Heart right ventricle (tissue), 16 donors: Measurements from ENCODE around the gene EDDM3A. TPM values are rescaled to one million over a fixed set of nuclear protein-coding genes. Genes with fewer than 3 reads are reported as not detected.

ENCODE experiments used
- ATAC-seq, 8 donors: fragments of 200-7000 bp; cut with Tn5 transposase; one replicate each; pipeline ENCODE4 v1.9.1; 2020; ENCODE audit warnings: mild to moderate bottlenecking in 8 of 8, moderate library complexity in 8 of 8, moderate number of reproducible peaks in 1 of 8
- DNase-seq, 2 donors: peaks; one replicate each; pipeline ENCODE4 v3.0.0-alpha.2; 2020
- H3K27ac ChIP-seq, 10 donors: fragments of 200-600 bp; sonication (generic) in 2 of 10; one replicate each; pipeline versions ENCODE4 v1.5.0 to v1.8.0; 2020 to 2022; ENCODE audit warnings: mild to moderate bottlenecking in 3 of 10
- H3K27me3 ChIP-seq, 7 donors: fragments of 200-600 bp; one replicate each; pipeline ENCODE4 v1.8.0; 2021 to 2022; ENCODE audit warnings: mild to moderate bottlenecking in 2 of 7
- H3K36me3 ChIP-seq, 9 donors: fragments of 200-600 bp; sonication (generic) in 1 of 9; one replicate each; pipeline versions ENCODE4 v1.5.0 to v1.8.0; 2020 to 2022; ENCODE audit warnings: mild to moderate bottlenecking in 2 of 9
- H3K4me1 ChIP-seq, 9 donors: fragments of 200-600 bp; sonication (generic) in 1 of 9; one replicate each; pipeline versions ENCODE4 v1.5.0 to v1.8.0; 2020 to 2022; ENCODE audit warnings: mild to moderate bottlenecking in 4 of 9
- H3K4me3 ChIP-seq, 10 donors: fragments of 200-600 bp; sonication (generic) in 2 of 10; one replicate each; pipeline versions ENCODE4 v1.5.0 to v1.8.0; 2020 to 2022; ENCODE audit warnings: mild to moderate bottlenecking in 7 of 10, moderate library complexity in 2 of 10
- H3K9me3 ChIP-seq, 11 donors: fragments of 200-600 bp in 10 of 11; sonication (generic) in 2 of 11; one replicate each; pipeline versions ENCODE4 v1.5.0 to v1.8.0; 2013 to 2022; ENCODE audit warnings: mild to moderate bottlenecking in 2 of 11, control low read depth in 1 of 11, moderate library complexity in 1 of 11
- WGBS, 2 donors: extraction: QIAGEN DNeasy Blood & Tissue Kit; methylation state at CpG; one replicate each; pipeline ENCODE4 v1.1.7; 2013; ENCODE audit warnings: inconsistent platforms in 1 of 2; 5-methylcytosine and 5-hydroxymethylcytosine counted together
- intact Hi-C, 10 donors: fragments of 100-400 bp; cut with DNase I; formaldehyde crosslinking; loops; one replicate each; pipeline versions ENCODE4 v1.11.1 to v1.14.2; 2022
- long read RNA-seq, 3 donors: library from polyadenylated mRNA; unstranded; transcript quantifications; one replicate each; pipeline ENCODE4 v2.0.0, GENCODE V29; 2020 to 2021
- polyA plus RNA-seq, 2 donors: library from polyadenylated mRNA; stranded (reverse); fragments of 200-250 nt; gene quantifications; one replicate each; pipeline ENCODE4 v1.2.3, GENCODE V29; 2013
- total RNA-seq, 10 donors: library from RNA; stranded (reverse); fragmentation: NEBNext Ultra II Directional in 3 of 10; extraction: Animal tissue kit (Norgen Biotek cat#: 25700) in 3 of 10; gene quantifications; one replicate each; pipeline versions ENCODE4 v1.2.1 to v1.2.4, GENCODE V29; 2021 to 2023
- TF ChIP-seq, protein P1 (sequence below), 9 donors: fragments of 200-600 bp; sonication (generic) in 2 of 9; IDR thresholded peaks; one replicate each; pipeline versions ENCODE4 v1.5.0 to v1.8.0; 2021 to 2022; ENCODE audit warnings: antibody characterized with exemption in 9 of 9, mild to moderate bottlenecking in 5 of 9, moderate library complexity in 1 of 9
- donor health status: Arrhythmogenic right ventricular cardiomyopathy.
- donor health status: ischemic (EF 13 %, LVEDD 7.1; RV severe dilation, severe dysfunction).
- donor health status: healthy with polysubstance abuse.
- donor health status: DM: no; HTN: yes; CAD: no.
- donor health status: DM: no; HTN: no; CAD: no.
- donor health status: ischemic (EF 25% LVEDD 6.9; RV normal size, moderate dysfunction).
- donor health status: ischemic (EF 25% LVEDD 5.7; RV mildly dilated, moderate dysfunction).
- donor health status: healthy.
- donor health status: DM: yes; HTN: yes; CAD: no.
- donor health status: Ischemic cardiomyopathy.
- donor health status: ischemic (EF 35%, LVEDD 5.7; RV mildly dilated, moderate dysfunction).
- donor health status: nonischemic (EF 11% LVEDD 7.7; RV severe dilation, severe dysfunction).
- donor health status: DM: yes; HTN: yes; CAD: no.
- donor health status: PGD.
- donor health status: ischemic (EF 29% LVEDD 5.4; RV normal size, mild dysfunction).
- donor health status: nonischemic (EF 23%, LVEDD 6.1; RV moderate dilation, normal function).

The EDDM3A gene, protein sequence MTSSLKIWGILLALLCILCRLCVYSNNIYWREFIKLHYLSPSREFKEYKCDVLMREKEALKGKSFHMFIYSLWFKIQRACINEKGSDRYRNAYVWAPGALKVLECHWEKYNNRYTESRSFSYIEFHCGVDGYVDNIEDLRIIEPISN
- not detected for total RNA-seq
- not detected for polyA plus RNA-seq
- long read RNA-seq, donor 1: 0 reads
- long read RNA-seq, donor 2: 0 reads
- long read RNA-seq, donor 3: 0 reads

DNA sequence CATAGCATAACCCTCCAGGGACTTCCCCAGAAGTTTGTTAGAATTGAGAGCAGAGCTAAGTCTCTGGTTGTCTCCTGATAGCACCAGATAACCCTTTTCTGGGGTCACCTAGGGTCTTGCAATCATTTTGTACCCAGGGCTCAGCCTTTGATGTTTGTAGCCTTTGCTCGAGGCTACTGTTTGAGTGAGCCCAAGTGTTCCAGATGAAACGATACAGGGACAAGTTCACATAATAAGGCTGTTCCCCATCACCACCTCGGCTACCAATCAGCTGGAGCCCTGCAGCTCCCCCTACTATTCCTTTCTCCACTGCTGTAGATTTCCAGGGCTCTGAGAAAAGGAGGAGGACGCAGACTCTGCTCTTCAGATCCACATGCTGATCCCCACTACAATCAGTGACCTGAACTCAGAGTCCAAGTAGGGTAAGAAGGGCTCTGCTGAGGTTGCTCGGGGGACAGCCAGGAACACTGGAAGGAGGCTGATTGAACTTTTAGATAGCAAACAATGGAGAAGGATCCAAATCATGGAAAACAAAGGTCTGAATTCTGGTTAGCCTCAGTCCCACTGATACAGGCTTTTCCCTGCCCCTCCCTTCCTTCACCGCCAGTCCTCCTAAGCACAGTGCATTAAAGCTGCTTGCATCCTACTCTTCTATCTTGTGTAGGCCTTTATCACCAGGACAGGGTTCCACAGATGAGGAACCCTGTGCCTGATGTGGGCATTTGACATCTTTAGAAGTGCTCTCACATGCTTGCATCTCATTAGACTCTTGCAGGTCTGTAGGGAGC lies at the start of gene EDDM3A:
TSS of gene EDDM3A (plus strand) at position 317 of the 788 bp plus-strand sequence. CDS start 1,694 bp downstream, outside the sequence.
- H3K36me3 ChIP-seq: no peaks in the 10 kb centered on the region
- intact Hi-C loops: no loop called here
- H3K4me3 ChIP-seq: no peak within 1 kb of the TSS
- DNase-seq: no peak
- no peaks in the 10 kb centered on the region for H3K9me3 ChIP-seq
- no peak for ATAC-seq
- 72 to 79% methylated on average over 6 of the region's 6 CpGs for WGBS, 2 donors
- H3K27me3 ChIP-seq: no peaks in the 10 kb centered on the region
- peaks cover 0 to 6% (median 0%) of the 10 kb centered on the region in 9 donors for H3K4me1 ChIP-seq
- no peak within 1 kb of the TSS for H3K27ac ChIP-seq
- TF ChIP-seq, protein P1, sequence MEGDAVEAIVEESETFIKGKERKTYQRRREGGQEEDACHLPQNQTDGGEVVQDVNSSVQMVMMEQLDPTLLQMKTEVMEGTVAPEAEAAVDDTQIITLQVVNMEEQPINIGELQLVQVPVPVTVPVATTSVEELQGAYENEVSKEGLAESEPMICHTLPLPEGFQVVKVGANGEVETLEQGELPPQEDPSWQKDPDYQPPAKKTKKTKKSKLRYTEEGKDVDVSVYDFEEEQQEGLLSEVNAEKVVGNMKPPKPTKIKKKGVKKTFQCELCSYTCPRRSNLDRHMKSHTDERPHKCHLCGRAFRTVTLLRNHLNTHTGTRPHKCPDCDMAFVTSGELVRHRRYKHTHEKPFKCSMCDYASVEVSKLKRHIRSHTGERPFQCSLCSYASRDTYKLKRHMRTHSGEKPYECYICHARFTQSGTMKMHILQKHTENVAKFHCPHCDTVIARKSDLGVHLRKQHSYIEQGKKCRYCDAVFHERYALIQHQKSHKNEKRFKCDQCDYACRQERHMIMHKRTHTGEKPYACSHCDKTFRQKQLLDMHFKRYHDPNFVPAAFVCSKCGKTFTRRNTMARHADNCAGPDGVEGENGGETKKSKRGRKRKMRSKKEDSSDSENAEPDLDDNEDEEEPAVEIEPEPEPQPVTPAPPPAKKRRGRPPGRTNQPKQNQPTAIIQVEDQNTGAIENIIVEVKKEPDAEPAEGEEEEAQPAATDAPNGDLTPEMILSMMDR (IDR thresholded peaks at IDR 0.05): no peak

DNA sequence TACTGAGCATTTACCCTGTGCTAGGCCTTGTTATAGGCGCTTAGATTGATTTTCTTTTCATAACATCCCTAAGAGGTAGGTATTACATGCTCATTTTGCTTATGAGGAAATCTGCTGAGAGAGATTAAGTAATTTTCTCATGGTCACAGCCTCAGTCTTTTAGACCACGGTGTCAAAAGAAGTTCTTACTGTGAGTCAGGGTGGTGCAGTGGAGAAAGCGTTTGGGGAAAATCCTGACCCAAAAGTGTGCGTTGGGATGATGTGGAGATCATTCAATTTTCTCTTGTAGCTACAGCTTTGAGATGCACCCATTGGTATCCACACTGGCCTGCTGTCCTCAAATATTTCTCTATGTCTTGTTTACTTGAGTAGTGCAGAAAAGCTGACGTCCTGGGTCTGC lies 48.9 kb upstream of the EDDM3A start:
- peaks cover 0 to 29% (median 0%) of the 10 kb centered on the region in 9 donors for H3K36me3 ChIP-seq
- DNase-seq: no peak
- H3K4me1 ChIP-seq: peaks cover 0 to 10% (median 0%) of the 10 kb centered on the region in 9 donors
- no peak overlapping the region for H3K27ac ChIP-seq
- no peaks in the 10 kb centered on the region for H3K27me3 ChIP-seq
- no peaks in the 10 kb centered on the region for H3K9me3 ChIP-seq
- intact Hi-C loops: loop anchor here (1.0 to 10.0 kb wide), 11 partner anchors 61 to 346 kb away; partner anchors contain the start of gene RNASE7 (in 2 of the 10)
- no peak overlapping the region for H3K4me3 ChIP-seq
- TF ChIP-seq, protein P1 (IDR thresholded peaks at IDR 0.05): no peak
- WGBS, 2 donors: 92 to 97% methylated on average over 5 of the region's 5 CpGs
- no peak for ATAC-seq

DNA sequence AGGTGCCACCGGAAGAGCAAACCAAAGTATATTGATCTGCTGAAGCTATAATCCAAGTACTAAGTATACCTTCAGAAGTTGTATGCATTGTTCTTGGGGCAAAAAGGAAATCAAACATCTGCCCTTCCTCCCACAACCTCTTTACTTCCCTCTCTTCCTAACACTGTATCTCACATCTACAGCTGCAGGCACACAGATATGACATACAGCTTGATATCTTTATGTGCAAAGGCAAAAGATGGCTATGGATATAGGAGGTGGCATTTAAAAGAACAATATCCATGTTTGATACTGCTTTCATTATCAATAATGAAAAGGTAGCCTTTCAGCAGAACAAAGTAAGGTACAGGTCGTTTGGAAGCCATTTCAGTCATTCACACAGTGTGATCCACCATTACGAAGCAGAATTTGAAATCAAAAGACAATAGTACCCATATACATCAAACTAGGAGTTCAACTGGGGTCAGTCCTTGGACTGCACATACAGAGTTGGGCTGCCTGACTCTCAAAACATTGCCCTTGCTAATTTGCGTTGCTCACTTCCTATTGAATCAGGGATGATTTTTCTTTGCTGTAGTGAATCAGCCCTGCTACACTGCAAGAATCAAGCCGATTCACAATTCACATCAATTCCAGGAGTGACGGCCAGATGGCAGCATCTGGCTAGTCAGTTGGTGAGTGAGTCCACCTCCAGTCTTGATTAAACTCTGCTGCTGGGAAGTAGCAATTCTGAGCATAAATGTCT lies 48.2 kb upstream of the EDDM3A start:
- peak; percentile 69 to 87 (median 76) for ATAC-seq
- H3K4me1 ChIP-seq: peaks cover 0 to 10% (median 0%) of the 10 kb centered on the region in 9 donors
- H3K4me3 ChIP-seq: no peak overlapping the region
- peaks cover 0 to 29% (median 0%) of the 10 kb centered on the region in 9 donors for H3K36me3 ChIP-seq
- DNase-seq: peak; percentile 37 to 48
- intact Hi-C loops: loop anchor here (1.0 to 10.0 kb wide), 11 partner anchors 60 to 345 kb away; partner anchors contain the start of gene RNASE7 (in 2 of the 10)
- no peaks in the 10 kb centered on the region for H3K9me3 ChIP-seq
- 33 to 36% methylated on average over 6 of the region's 6 CpGs for WGBS, 2 donors
- no peaks in the 10 kb centered on the region for H3K27me3 ChIP-seq
- TF ChIP-seq, protein P1 (IDR thresholded peaks at IDR 0.05): peak; percentile 63 to 87 (median 82)
- no peak overlapping the region for H3K27ac ChIP-seq

DNA sequence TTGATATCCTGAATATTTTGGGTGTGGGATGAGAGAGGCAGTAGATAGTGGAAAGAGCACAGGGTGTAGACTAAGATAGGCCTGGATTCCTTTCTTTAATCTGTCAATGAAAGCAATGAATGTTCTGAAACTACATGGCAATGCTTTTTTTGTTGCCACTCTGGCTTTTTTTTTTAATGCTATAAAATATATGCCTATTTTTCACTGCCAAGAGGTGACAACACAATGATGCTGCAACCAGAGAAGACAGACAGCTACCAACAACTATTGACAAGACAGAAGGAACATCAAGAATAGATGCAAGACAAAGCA lies 47.7 kb upstream of the EDDM3A start:
- Histone ChIP-seq H3K9me3 (no peaks in the 10 kb centered on the region), H3K4me1 (peaks cover 0 to 10% (median 0%) of the 10 kb centered on the region in 9 donors), H3K36me3 (peaks cover 0 to 29% (median 0%) of the 10 kb centered on the region in 9 donors), H3K27me3 (no peaks in the 10 kb centered on the region), H3K4me3 (no peak overlapping the region), H3K27ac (no peak overlapping the region)
- no peak for ATAC-seq
- TF ChIP-seq, protein P1 (IDR thresholded peaks at IDR 0.05): peak in 2 of 9 donors; percentile 0 to 34
- intact Hi-C loops: loop anchor here in 9 of 10 donors (1.0 to 10.0 kb wide), 9 partner anchors 59 to 344 kb away; partner anchors contain the start of gene RNASE7 (in 2 of the 9)
- no peak for DNase-seq
